HepG2 (cell line): ENCODE measurements around the gene MRPL34. TPM values are rescaled to one million over a fixed set of nuclear protein-coding genes. Genes with fewer than 3 reads are reported as not detected.
A peak's percentile ranks its signal among the peaks of the same experiment; 100 is the strongest.

Experiments used
- AGO2 ChIP-seq: fragments of 200-400 bp; formaldehyde crosslinking; optimal IDR thresholded peaks from 2 replicates; pipeline ENCODE3; 2017; ENCODE audit warnings: mild to moderate bottlenecking, low read depth, low read length, moderate library complexity
- ATF1 ChIP-seq: IDR thresholded peaks from 2 replicates; pipeline ENCODE4 v1.6.1; 2016; ENCODE audit warnings: mild to moderate bottlenecking, control low read depth
- ELF1 ChIP-seq: sonication (generic); formaldehyde crosslinking; IDR thresholded peaks from 2 replicates; pipeline ENCODE4 v1.4.0; 2020; ENCODE audit warnings: missing genetic modification reagents
- HOXA3 ChIP-seq: sonication (generic); formaldehyde crosslinking; IDR thresholded peaks from 2 replicates; pipeline ENCODE4 v1.5.0; 2020; ENCODE audit warnings: missing genetic modification reagents
- ISL2 ChIP-seq: sonication (generic); formaldehyde crosslinking; IDR thresholded peaks from 2 replicates; pipeline ENCODE4 v1.5.0; 2020; ENCODE audit warnings: missing genetic modification reagents
- LCORL ChIP-seq, 2 experiments: fragments of 450-650 bp in 1 of 2; sonication (generic) in 1 of 2; formaldehyde crosslinking in 1 of 2; IDR thresholded peaks; 2 replicates each; pipeline versions ENCODE4 v1.5.0 to v1.6.1; 2017 to 2020; ENCODE audit warnings: antibody characterized with exemption in 1 of 2, missing genetic modification reagents in 1 of 2
- MEIS1 ChIP-seq: sonication (generic); formaldehyde crosslinking; IDR thresholded peaks from 2 replicates; pipeline ENCODE4 v1.9.0; 2021; ENCODE audit warnings: mild to moderate bottlenecking, missing genetic modification reagents, moderate library complexity, borderline replicate concordance
- MIXL1 ChIP-seq: IDR thresholded peaks from 2 replicates; pipeline ENCODE4 v1.6.1; 2016
- POLR2A ChIP-seq, 2 experiments: IDR thresholded peaks; 2 replicates each; pipeline ENCODE4 v1.6.1; 2011; ENCODE audit warnings: low read depth in 2 of 2, low read length in 2 of 2, mild to moderate bottlenecking in 1 of 2, moderate library complexity in 1 of 2; ENCODE audit not compliant: insufficient read depth in 1 of 2
- RAD21 ChIP-seq: fragments of 450-650 bp; formaldehyde crosslinking; IDR thresholded peaks from 2 replicates; pipeline ENCODE4 v1.5.0; 2020; ENCODE audit warnings: mild to moderate bottlenecking
- XRCC5 ChIP-seq: fragments of 200-400 bp; formaldehyde crosslinking; optimal IDR thresholded peaks from 2 replicates; pipeline ENCODE3; 2017; ENCODE audit warnings: mild to moderate bottlenecking, low read length
- ZNF30 ChIP-seq: sonication (generic); formaldehyde crosslinking; IDR thresholded peaks from 2 replicates; pipeline ENCODE4 v1.5.0; 2020; ENCODE audit warnings: mild to moderate bottlenecking, missing genetic modification reagents
- ZNF317 ChIP-seq: sonication (generic); formaldehyde crosslinking; IDR thresholded peaks from 2 replicates; pipeline ENCODE4 v1.5.0; 2020; ENCODE audit warnings: mild to moderate bottlenecking, missing genetic modification reagents
- ZNF547 ChIP-seq: sonication (generic); formaldehyde crosslinking; IDR thresholded peaks from 2 replicates; pipeline ENCODE4 v1.5.1; 2020; ENCODE audit warnings: mild to moderate bottlenecking, missing genetic modification reagents
- ZNF879 ChIP-seq: sonication (generic); formaldehyde crosslinking; IDR thresholded peaks from 2 replicates; pipeline ENCODE4 v1.8.1; 2023; ENCODE audit warnings: missing genetic modification reagents
- ZNF891 ChIP-seq: sonication (generic); formaldehyde crosslinking; IDR thresholded peaks from 2 replicates; pipeline ENCODE4 v1.5.0; 2020; ENCODE audit warnings: mild to moderate bottlenecking, missing genetic modification reagents
- ZSCAN31 ChIP-seq: sonication (generic); formaldehyde crosslinking; IDR thresholded peaks from 2 replicates; pipeline ENCODE4 v1.5.0; 2020; ENCODE audit warnings: low read depth, mild to moderate bottlenecking, missing genetic modification reagents
- polyA plus RNA-seq, 8 experiments: library from polyadenylated mRNA; depleted of rRNA in 3 of 8; stranded (reverse) in 7 of 8; unstranded in 1 of 8; fragments of >200 nt; fragmentation: Illumina TruSeq in 4 of 8; extraction: Trizol in 4 of 8; gene quantifications; 2 replicates each; pipeline versions ENCODE4 v1.2.1 to v1.2.3, GENCODE V29; 2011 to 2016; ENCODE audit warnings: low read depth in 4 of 8, missing spikeins in 1 of 8, mixed read lengths in 1 of 8; ENCODE audit not compliant: insufficient read depth in 1 of 8
- total RNA-seq, 5 experiments: library from RNA; depleted of rRNA; stranded (reverse); fragments of >200 nt; fragmentation: Illumina TruSeq; extraction: Trizol; gene quantifications; 2 replicates each; pipeline ENCODE4 v1.2.3, GENCODE V29; 2016; ENCODE audit warnings: low read depth in 1 of 5
- TF ChIP-seq, protein P1 (sequence below): sonication (generic); formaldehyde crosslinking; conservative IDR thresholded peaks from 2 replicates; pipeline ENCODE4 v1.4.0; 2020; ENCODE audit warnings: missing genetic modification reagents
- TF ChIP-seq, protein P2 (sequence below): sonication (generic); formaldehyde crosslinking; IDR thresholded peaks from 2 replicates; pipeline ENCODE4 v1.5.1; 2020; ENCODE audit warnings: missing genetic modification reagents, mild to moderate bottlenecking, borderline replicate concordance
- TF ChIP-seq, protein P3 (sequence below): IDR thresholded peaks from 2 replicates; pipeline ENCODE4 v1.6.1; 2016; ENCODE audit warnings: low read depth, missing genetic modification reagents, missing compliant biosample characterization
- TF ChIP-seq, protein P4 (sequence below): sonication (generic); formaldehyde crosslinking; IDR thresholded peaks from 2 replicates; pipeline ENCODE4 v1.5.0; 2020; ENCODE audit warnings: mild to moderate bottlenecking, missing genetic modification reagents

Gene MRPL34
- total and polyA plus RNA-seq, 2 of the 13 experiments (the other 11 are each of a cell fraction or from before 2014, with no cell fraction given): 74.0 to 77.3 TPM

DNA sequence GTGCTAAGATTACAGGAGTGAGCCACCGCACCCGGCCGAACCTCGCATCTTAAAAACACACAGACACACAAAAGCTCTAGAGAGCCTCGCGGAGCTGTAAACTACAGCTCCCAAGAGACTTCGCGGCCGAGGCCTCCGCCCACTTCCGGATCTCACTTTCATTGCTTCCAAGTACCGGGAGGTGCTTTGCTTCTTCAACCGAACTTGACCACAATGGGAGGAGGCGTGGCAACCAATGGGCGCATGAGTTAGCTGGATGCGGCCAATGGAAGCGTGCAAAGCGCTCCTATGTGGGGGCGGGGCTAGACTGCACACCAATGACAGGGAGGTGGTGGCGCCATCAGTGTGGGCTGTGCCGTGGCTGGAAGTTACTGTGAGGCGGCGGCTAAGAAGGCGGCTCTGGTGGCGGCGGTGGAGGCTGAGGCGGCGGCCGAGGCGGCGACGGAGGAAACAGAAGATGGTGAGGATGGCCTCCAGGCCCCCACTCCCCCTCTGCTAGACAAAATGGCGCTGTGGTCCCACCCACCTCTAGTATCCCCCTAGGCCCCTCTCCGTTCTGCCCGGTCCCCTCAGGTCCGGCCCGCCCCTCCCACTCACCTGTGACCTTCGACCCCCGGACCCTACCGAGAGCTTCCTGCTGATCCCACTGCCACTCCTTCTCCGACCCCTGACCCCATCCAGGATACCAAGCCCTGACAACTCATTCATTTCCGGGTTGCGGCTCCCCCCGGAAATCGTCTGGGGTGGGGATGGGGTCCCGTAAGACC is 3.7 kb downstream of the MRPL34 start, which contains the start of gene DDA1 (continued):
- TF ChIP-seq, protein P1, sequence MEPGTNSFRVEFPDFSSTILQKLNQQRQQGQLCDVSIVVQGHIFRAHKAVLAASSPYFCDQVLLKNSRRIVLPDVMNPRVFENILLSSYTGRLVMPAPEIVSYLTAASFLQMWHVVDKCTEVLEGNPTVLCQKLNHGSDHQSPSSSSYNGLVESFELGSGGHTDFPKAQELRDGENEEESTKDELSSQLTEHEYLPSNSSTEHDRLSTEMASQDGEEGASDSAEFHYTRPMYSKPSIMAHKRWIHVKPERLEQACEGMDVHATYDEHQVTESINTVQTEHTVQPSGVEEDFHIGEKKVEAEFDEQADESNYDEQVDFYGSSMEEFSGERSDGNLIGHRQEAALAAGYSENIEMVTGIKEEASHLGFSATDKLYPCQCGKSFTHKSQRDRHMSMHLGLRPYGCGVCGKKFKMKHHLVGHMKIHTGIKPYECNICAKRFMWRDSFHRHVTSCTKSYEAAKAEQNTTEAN: no peak
- TF ChIP-seq ISL2: no peak
- TF ChIP-seq MEIS1 (CRISPR knock-in tag): no peak
- TF ChIP-seq AGO2: peak; percentile 36
- no peak for TF ChIP-seq RAD21 (CRISPR knock-in tag)
- peak; percentile 59; the same call in 1 of the 2 replicates for TF ChIP-seq ATF1 (CRISPR knock-in tag)
- TF ChIP-seq, protein P2, sequence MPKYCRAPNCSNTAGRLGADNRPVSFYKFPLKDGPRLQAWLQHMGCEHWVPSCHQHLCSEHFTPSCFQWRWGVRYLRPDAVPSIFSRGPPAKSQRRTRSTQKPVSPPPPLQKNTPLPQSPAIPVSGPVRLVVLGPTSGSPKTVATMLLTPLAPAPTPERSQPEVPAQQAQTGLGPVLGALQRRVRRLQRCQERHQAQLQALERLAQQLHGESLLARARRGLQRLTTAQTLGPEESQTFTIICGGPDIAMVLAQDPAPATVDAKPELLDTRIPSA: no peak
- 0 out of 2 replicates have a peak, but pooled peaks have one; percentile 24 for TF ChIP-seq ZSCAN31
- no peak for TF ChIP-seq LCORL (IDR thresholded peaks at IDR 0.05)
- peak; percentile 24; the same call in 1 of the 2 replicates for TF ChIP-seq LCORL (CRISPR knock-in tag; IDR thresholded peaks at IDR 0.05)
- no peak for TF ChIP-seq ZNF547 (CRISPR knock-in tag)
- peak; percentile 31 to 70; a peak in 2 of 4 replicates for TF ChIP-seq POLR2A (IDR thresholded peaks at IDR 0.05; ENCODE audit: insufficient read depth in 1 of 2, low read depth in 2 of 2, low read length in 2 of 2)
- TF ChIP-seq MIXL1 (CRISPR knock-in tag): no peak
- peak; percentile 55; the same call in 1 of the 2 replicates for TF ChIP-seq ZNF317 (CRISPR knock-in tag)
- TF ChIP-seq XRCC5: peak; percentile 65
- TF ChIP-seq ELF1 (CRISPR knock-in tag): peak; percentile 95
- TF ChIP-seq ZNF891: 0 out of 2 replicates have a peak, but pooled peaks have one; percentile 40
- no peak for TF ChIP-seq ZNF30 (CRISPR knock-in tag)
- TF ChIP-seq, protein P3, sequence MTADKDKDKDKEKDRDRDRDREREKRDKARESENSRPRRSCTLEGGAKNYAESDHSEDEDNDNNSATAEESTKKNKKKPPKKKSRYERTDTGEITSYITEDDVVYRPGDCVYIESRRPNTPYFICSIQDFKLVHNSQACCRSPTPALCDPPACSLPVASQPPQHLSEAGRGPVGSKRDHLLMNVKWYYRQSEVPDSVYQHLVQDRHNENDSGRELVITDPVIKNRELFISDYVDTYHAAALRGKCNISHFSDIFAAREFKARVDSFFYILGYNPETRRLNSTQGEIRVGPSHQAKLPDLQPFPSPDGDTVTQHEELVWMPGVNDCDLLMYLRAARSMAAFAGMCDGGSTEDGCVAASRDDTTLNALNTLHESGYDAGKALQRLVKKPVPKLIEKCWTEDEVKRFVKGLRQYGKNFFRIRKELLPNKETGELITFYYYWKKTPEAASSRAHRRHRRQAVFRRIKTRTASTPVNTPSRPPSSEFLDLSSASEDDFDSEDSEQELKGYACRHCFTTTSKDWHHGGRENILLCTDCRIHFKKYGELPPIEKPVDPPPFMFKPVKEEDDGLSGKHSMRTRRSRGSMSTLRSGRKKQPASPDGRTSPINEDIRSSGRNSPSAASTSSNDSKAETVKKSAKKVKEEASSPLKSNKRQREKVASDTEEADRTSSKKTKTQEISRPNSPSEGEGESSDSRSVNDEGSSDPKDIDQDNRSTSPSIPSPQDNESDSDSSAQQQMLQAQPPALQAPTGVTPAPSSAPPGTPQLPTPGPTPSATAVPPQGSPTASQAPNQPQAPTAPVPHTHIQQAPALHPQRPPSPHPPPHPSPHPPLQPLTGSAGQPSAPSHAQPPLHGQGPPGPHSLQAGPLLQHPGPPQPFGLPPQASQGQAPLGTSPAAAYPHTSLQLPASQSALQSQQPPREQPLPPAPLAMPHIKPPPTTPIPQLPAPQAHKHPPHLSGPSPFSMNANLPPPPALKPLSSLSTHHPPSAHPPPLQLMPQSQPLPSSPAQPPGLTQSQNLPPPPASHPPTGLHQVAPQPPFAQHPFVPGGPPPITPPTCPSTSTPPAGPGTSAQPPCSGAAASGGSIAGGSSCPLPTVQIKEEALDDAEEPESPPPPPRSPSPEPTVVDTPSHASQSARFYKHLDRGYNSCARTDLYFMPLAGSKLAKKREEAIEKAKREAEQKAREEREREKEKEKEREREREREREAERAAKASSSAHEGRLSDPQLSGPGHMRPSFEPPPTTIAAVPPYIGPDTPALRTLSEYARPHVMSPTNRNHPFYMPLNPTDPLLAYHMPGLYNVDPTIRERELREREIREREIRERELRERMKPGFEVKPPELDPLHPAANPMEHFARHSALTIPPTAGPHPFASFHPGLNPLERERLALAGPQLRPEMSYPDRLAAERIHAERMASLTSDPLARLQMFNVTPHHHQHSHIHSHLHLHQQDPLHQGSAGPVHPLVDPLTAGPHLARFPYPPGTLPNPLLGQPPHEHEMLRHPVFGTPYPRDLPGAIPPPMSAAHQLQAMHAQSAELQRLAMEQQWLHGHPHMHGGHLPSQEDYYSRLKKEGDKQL (CRISPR knock-in tag): no peak
- TF ChIP-seq HOXA3: peak; percentile 11; the same call in 1 of the 2 replicates
- no peak for TF ChIP-seq ZNF879
- TF ChIP-seq, protein P4, sequence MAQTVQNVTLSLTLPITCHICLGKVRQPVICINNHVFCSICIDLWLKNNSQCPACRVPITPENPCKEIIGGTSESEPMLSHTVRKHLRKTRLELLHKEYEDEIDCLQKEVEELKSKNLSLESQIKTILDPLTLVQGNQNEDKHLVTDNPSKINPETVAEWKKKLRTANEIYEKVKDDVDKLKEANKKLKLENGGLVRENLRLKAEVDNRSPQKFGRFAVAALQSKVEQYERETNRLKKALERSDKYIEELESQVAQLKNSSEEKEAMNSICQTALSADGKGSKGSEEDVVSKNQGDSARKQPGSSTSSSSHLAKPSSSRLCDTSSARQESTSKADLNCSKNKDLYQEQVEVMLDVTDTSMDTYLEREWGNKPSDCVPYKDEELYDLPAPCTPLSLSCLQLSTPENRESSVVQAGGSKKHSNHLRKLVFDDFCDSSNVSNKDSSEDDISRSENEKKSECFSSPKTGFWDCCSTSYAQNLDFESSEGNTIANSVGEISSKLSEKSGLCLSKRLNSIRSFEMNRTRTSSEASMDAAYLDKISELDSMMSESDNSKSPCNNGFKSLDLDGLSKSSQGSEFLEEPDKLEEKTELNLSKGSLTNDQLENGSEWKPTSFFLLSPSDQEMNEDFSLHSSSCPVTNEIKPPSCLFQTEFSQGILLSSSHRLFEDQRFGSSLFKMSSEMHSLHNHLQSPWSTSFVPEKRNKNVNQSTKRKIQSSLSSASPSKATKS (CRISPR knock-in tag): no peak
